Stomach (tissue), 9 donors: ENCODE measurements around the gene ZNF382. TPM values are rescaled to one million over a fixed set of nuclear protein-coding genes. Genes with fewer than 3 reads are reported as not detected.

Experiments
- DNase-seq, 2 donors: peaks; one replicate each; pipeline versions ENCODE4 v3.0.0 to v3.0.0-alpha.2; 2013 to 2019
- H3K27ac ChIP-seq, 5 donors: fragments of 200-600 bp in 4 of 5; sonication (generic) in 4 of 5; one replicate each; pipeline ENCODE4 v1.5.1; 2013 to 2019; ENCODE audit warnings: mild to moderate bottlenecking in 1 of 5, moderate library complexity in 1 of 5
- H3K27me3 ChIP-seq, 3 donors: fragments of 200-600 bp; sonication (generic); one replicate each; pipeline ENCODE4 v1.5.1; 2017 to 2019; ENCODE audit warnings: mixed run types in 1 of 3
- H3K36me3 ChIP-seq, 4 donors: fragments of 200-600 bp; sonication (generic); 1 replicate in 3 of 4; 2 replicates in 1 of 4; pipeline ENCODE4 v1.5.1; 2016 to 2019
- H3K4me1 ChIP-seq, 4 donors: fragments of 200-600 bp; sonication (generic); one replicate each; pipeline ENCODE4 v1.5.1; 2016 to 2019
- H3K4me3 ChIP-seq, 4 donors: fragments of 200-600 bp; sonication (generic) in 3 of 4; one replicate each; pipeline ENCODE4 v1.5.1; 2016 to 2019; ENCODE audit warnings: mild to moderate bottlenecking in 1 of 4
- H3K9me3 ChIP-seq, 4 donors: fragments of 200-600 bp; sonication (generic); one replicate each; pipeline ENCODE4 v1.5.1; 2016 to 2019
- CTCF ChIP-seq, 7 experiments: fragments of 450-650 bp in 4 of 7; fragments of 200-600 bp in 3 of 7; sonication (generic) in 3 of 7; IDR thresholded peaks; one replicate each; pipeline ENCODE4 v1.5.1; 2016 to 2019; ENCODE audit warnings: antibody characterized with exemption in 7 of 7, control low read depth in 2 of 7, mild to moderate bottlenecking in 1 of 7
- EP300 ChIP-seq: sonication (generic); formaldehyde crosslinking; IDR thresholded peaks from one replicate; pipeline ENCODE4 v1.6.1; 2017; ENCODE audit warnings: antibody characterized with exemption
- POLR2A ChIP-seq, 4 donors: fragments of 450-650 bp; IDR thresholded peaks; one replicate each; pipeline ENCODE4 v1.6.1; 2016; ENCODE audit warnings: antibody characterized with exemption in 4 of 4, control low read depth in 2 of 4, mild to moderate bottlenecking in 1 of 4, moderate library complexity in 1 of 4
- POLR2AphosphoS5 ChIP-seq, 3 donors: sonication (generic); formaldehyde crosslinking; IDR thresholded peaks; one replicate each; pipeline ENCODE4 v1.6.1; 2016; ENCODE audit warnings: antibody characterized with exemption in 3 of 3
- WGBS, 5 donors: extraction: QIAGEN DNeasy Blood & Tissue Kit in 3 of 5; methylation state at CpG; one replicate each; pipeline versions ENCODE4 v1.1.5 to v1.1.7; 2013 to 2018; 5-methylcytosine and 5-hydroxymethylcytosine counted together
- intact Hi-C: fragments of 100-400 bp; cut with DNase I; formaldehyde crosslinking; loops from one replicate; pipeline ENCODE4 v1.15.1; 2023; ENCODE audit warnings: low total_unique reads
- polyA plus RNA-seq, 3 donors: library from polyadenylated mRNA; stranded (reverse); fragments of 200-250 nt; gene quantifications; one replicate each; pipeline ENCODE4 v1.2.3, GENCODE V29; 2013
- total RNA-seq, 5 donors: library from RNA; depleted of rRNA; stranded (reverse); fragments of >200 nt; gene quantifications; one replicate each; pipeline versions ENCODE4 v1.1.0 to v1.2.3, GENCODE V29; 2014 to 2016
- donor health status: healthy with polysubstance abuse.
- donor health status: Bipolar disorder and iron deficiency.
- donor health status: healthy.

Gene ZNF382
- total and polyA plus RNA-seq, 8 donors = 0.29 to 14.0 (median 1.2) TPM; not detected in 1

GRCh38 chr19:36638862-36639510, 33.9 kb downstream of the ZNF382 start:
- peaks cover 89 to 100% (median 100%) of the 10 kb centered on the region in 4 donors for H3K9me3 ChIP-seq
- WGBS, 5 donors = 92 to 97% (median 93%) methylated on average over 5 of the region's 5 CpGs
- H3K27ac ChIP-seq = no peak overlapping the region
- TF ChIP-seq POLR2A (IDR thresholded peaks at IDR 0.05) (no peak), CTCF (IDR thresholded peaks at IDR 0.05) (no peak), POLR2AphosphoS5 (IDR thresholded peaks at IDR 0.05) (no peak), EP300 (no peak)
- H3K27me3 ChIP-seq = no peaks in the 10 kb centered on the region
- intact Hi-C loops = no loop called here
- no peak overlapping the region for H3K4me3 ChIP-seq
- H3K36me3 ChIP-seq = peaks cover 24 to 98% (median 55%) of the 10 kb centered on the region in 4 donors
- H3K4me1 ChIP-seq = no peaks in the 10 kb centered on the region
- DNase-seq = no peak

- no peaks in the 10 kb centered on the region for H3K27me3 ChIP-seq
- DNase-seq = no peak
- peaks cover 71 to 100% (median 93%) of the 10 kb centered on the region in 4 donors for H3K36me3 ChIP-seq
- H3K9me3 ChIP-seq = peaks cover 71 to 100% (median 94%) of the 10 kb centered on the region in 4 donors
- 93 to 98% (median 96%) methylated on average over 2 of the region's 2 CpGs for WGBS, 5 donors
- TF ChIP-seq CTCF (IDR thresholded peaks at IDR 0.05) (no peak), EP300 (no peak), POLR2AphosphoS5 (IDR thresholded peaks at IDR 0.05) (no peak), POLR2A (IDR thresholded peaks at IDR 0.05) (no peak)
- no peaks in the 10 kb centered on the region for H3K4me1 ChIP-seq
- H3K27ac ChIP-seq = no peak overlapping the region
- H3K4me3 ChIP-seq = no peak overlapping the region
- intact Hi-C loops = no loop called here
Measured at GRCh38 chr19:36646746-36647145, 41.6 kb downstream of the ZNF382 start.

DNA sequence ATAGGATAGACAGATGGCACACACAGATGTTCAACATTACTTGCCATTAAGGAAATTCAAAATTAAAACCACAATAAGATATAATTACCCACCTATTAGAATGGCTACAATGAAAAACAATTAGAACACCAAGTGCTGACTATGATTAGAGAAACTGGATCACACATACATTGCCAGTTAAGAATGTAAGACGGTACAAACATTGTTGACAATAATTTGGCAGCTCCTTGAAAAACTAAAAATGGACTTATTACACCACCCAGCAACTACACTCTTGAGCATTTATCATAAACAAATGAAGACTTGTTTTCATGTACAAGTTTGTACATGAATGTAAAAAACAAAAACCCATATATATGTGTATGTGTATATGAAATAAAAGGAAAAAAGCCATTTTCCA, 47.8 kb downstream of the ZNF382 start:
- Histone ChIP-seq H3K36me3 (peaks cover 72 to 100% (median 99%) of the 10 kb centered on the region in 4 donors), H3K4me1 (no peaks in the 10 kb centered on the region), H3K4me3 (no peak overlapping the region), H3K9me3 (peaks cover 35 to 100% (median 90%) of the 10 kb centered on the region in 4 donors), H3K27ac (no peak overlapping the region), H3K27me3 (no peaks in the 10 kb centered on the region)
- intact Hi-C loops = no loop called here
- DNase-seq = no peak
- TF ChIP-seq EP300 (no peak), POLR2AphosphoS5 (IDR thresholded peaks at IDR 0.05) (no peak), CTCF (IDR thresholded peaks at IDR 0.05) (no peak), POLR2A (IDR thresholded peaks at IDR 0.05) (no peak)
- 75 to 96% (median 91%) methylated on average over 1 of the region's 1 CpG for WGBS, 5 donors

- no peak overlapping the region for H3K27ac ChIP-seq
- WGBS, 5 donors = 47 to 67% (median 50%) methylated on average over 14 of the region's 14 CpGs
- DNase-seq = no peak
- H3K9me3 ChIP-seq = peaks cover 0 to 66% (median 31%) of the 10 kb centered on the region in 4 donors
- no peaks in the 10 kb centered on the region for H3K27me3 ChIP-seq
- peak overlapping the region; percentile 61 to 89 (median 80) for H3K4me3 ChIP-seq
- H3K36me3 ChIP-seq = peaks cover 2 to 55% (median 41%) of the 10 kb centered on the region in 4 donors
- H3K4me1 ChIP-seq = peaks cover 5 to 24% (median 18%) of the 10 kb centered on the region in 4 donors
- intact Hi-C loops = no loop called here
- TF ChIP-seq POLR2A (IDR thresholded peaks at IDR 0.05) (no peak), CTCF (IDR thresholded peaks at IDR 0.05) (no peak), EP300 (no peak), POLR2AphosphoS5 (IDR thresholded peaks at IDR 0.05) (no peak)
Measured at GRCh38 chr19:36665832-36666231, 60.7 kb downstream of the ZNF382 start.
